Measurements from ENCODE around the gene BBS4.
"Not testable (repeated sequence)": the region's sequence is repeated elsewhere in the genome, so short reads cannot be mapped to it uniquely, and the experiment has no call there.

- not testable (repeated sequence) for TF ChIP-seq CTCF (IDR thresholded peaks at IDR 0.05; ENCODE audit: insufficient read depth, low read depth, low read length); EZH2 (IDR thresholded peaks at IDR 0.05; ENCODE audit: insufficient read depth, low read length)
Observed at GRCh38 chr15:72728249-72728648, 42.2 kb downstream of the BBS4 start.

All from astrocyte (in vitro differentiated cells and primary cell).